ENCODE measurements around the gene PROX1. TPM values are rescaled to one million over a fixed set of nuclear protein-coding genes. Genes with fewer than 3 reads are reported as not detected.

The PROX1 gene
- total and polyA plus RNA-seq, 2 of the 4 experiments (the other 2 are of a cell fraction) = under 0.01 to 0.02 TPM

DNA sequence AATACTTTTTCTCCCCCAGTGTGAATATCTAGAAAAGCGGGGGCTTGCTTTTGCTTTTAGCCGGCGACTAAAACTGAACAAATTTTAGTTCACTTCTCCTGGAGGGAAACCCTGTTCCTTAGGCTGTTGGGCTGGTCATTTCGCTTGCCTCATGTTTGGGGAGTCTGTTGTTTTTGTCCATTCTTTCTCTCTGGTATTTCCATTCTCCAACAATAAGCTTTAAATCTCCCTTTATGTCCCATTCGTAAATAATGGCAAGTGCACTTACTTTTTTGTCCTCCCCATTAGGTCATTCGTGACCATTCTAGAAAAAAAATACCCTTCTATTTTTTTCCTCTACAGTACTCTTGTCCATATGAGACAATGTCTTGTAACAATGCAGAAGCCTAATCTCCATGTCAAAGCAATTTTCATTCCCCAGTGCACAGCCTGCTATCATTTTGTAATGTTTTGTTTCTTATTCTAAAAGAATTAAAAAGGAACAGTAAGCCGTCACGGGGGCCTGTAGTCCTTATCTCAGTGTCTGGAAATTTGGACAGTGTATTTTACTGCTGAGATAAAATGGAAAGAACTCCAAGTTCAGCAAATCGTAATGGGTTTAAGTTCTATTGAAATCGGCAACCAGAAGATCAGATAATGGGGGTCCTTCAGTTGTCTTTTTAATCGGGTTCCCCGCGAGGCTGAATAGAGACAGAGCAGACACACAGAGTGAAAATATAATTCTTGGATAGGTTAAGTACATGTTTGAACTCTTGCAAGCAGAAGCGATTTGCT lies 21.8 kb downstream of the PROX1 start:
- Histone ChIP-seq H3K9ac (ENCODE audit: low read depth, low read length) (no peak overlapping the region), H3K9me1 (ENCODE audit: insufficient read depth, low read length) (no peaks in the 10 kb centered on the region), H3K4me2 (ENCODE audit: low read depth, low read length) (no peak overlapping the region), H3K4me3 (ENCODE audit: insufficient read depth, low read depth, low read length) (no peak overlapping the region), H3K23ac (ENCODE audit: low read depth, low read length) (no peak overlapping the region), H2AK5ac (ENCODE audit: low read depth, low read length) (no peak overlapping the region), H4K91ac (ENCODE audit: insufficient read depth, low read depth, low read length) (no peak overlapping the region), H3K27me3 (ENCODE audit: control insufficient read depth, insufficient read depth, low read length) (no peaks in the 10 kb centered on the region; the same call in 1 of the 2 replicates), H3K36me3 (ENCODE audit: control insufficient read depth, insufficient read depth, low read length) (no peaks in the 10 kb centered on the region), H3K27ac (ENCODE audit: insufficient read depth, low read length) (no peak overlapping the region), H3K56ac (ENCODE audit: extremely low read depth, insufficient read depth, low read length) (no peak overlapping the region), H3K9me3 (ENCODE audit: control insufficient read depth, insufficient read depth, low read length) (no peaks in the 10 kb centered on the region), H3K4me1 (ENCODE audit: control insufficient read depth, insufficient read depth, low read length) (no peaks in the 10 kb centered on the region), H4K8ac (ENCODE audit: low read depth in 2 of 2, low read length in 2 of 2) (no peak overlapping the region), H2BK5ac (ENCODE audit: low read depth, low read length, poor library complexity, severe bottlenecking) (no peak overlapping the region), H4K20me1 (ENCODE audit: insufficient read depth, low read length) (no peaks in the 10 kb centered on the region), H3K79me1 (ENCODE audit: low read depth in 1 of 2, low read length in 2 of 2) (no peaks in the 10 kb centered on the region), H2AFZ (replicated peaks; ENCODE audit: low read length, poor library complexity) (no peak overlapping the region), H2AK9ac (replicated peaks; ENCODE audit: low read depth, low read length, poor library complexity) (no peak overlapping the region), H3K14ac (replicated peaks; ENCODE audit: low read depth, low read length) (no peak overlapping the region), H4K5ac (ENCODE audit: low read depth, low read length) (no peak overlapping the region), H2BK20ac (ENCODE audit: low read depth, low read length) (no peak overlapping the region), H3K4ac (ENCODE audit: low read depth, low read length) (no peak overlapping the region), H2BK120ac (ENCODE audit: low read depth, low read length) (no peak overlapping the region), H3K18ac (ENCODE audit: low read depth, low read length) (no peak overlapping the region), H2BK15ac (ENCODE audit: low read depth, low read length) (no peak overlapping the region)
- WGBS, 2 experiments (ENCODE audit: extremely low coverage in 2 of 2, insufficient read length in 1 of 2) = 69% methylated on average over 2 of the region's 14 CpGs; no CpG with 5 or more reads in 1 of the 2 experiments
- intact Hi-C loops (cut with micrococcal nuclease) = no loop called here
- ChIA-PET CTCF (interaction anchor here (1.5 kb wide), 1 partner anchor 14 kb away, joined by 3 read pairs; no protein-coding TSS in a partner anchor), POLR2A (ENCODE audit: unreplicated experiment) (no interaction called here)
- no peak for ATAC-seq (ENCODE audit: low read depth)
- no TSS peak for BruUV-seq (replicated peaks)
- no peak for DNase-seq
- dilution Hi-C loops (cut with HindIII; ENCODE audit: low sequenced_read_pairs, unreplicated experiment) = no loop called here
- in situ Hi-C loops (cut with MboI; ENCODE audit: low sequenced_read_pairs) = no loop called here
- TF ChIP-seq SMC3 (IDR thresholded peaks at IDR 0.05; ENCODE audit: low read depth, low read length) = no peak
- TF ChIP-seq FOS (IDR thresholded peaks at IDR 0.05; ENCODE audit: low read depth, low read length) = no peak
- TF ChIP-seq, protein P1, sequence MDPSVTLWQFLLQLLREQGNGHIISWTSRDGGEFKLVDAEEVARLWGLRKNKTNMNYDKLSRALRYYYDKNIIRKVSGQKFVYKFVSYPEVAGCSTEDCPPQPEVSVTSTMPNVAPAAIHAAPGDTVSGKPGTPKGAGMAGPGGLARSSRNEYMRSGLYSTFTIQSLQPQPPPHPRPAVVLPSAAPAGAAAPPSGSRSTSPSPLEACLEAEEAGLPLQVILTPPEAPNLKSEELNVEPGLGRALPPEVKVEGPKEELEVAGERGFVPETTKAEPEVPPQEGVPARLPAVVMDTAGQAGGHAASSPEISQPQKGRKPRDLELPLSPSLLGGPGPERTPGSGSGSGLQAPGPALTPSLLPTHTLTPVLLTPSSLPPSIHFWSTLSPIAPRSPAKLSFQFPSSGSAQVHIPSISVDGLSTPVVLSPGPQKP (IDR thresholded peaks at IDR 0.05; ENCODE audit: borderline replicate concordance, low read depth, low read length) = no peak
- TF ChIP-seq RFX5 (IDR thresholded peaks at IDR 0.05; ENCODE audit: low read depth, low read length) = no peak
- no peak for TF ChIP-seq NFE2L2 (IDR thresholded peaks at IDR 0.05; ENCODE audit: low read depth, low read length)
- no peak for TF ChIP-seq RCOR1 (IDR thresholded peaks at IDR 0.05; ENCODE audit: insufficient replicate concordance, low read length)
- TF ChIP-seq, protein P2, sequence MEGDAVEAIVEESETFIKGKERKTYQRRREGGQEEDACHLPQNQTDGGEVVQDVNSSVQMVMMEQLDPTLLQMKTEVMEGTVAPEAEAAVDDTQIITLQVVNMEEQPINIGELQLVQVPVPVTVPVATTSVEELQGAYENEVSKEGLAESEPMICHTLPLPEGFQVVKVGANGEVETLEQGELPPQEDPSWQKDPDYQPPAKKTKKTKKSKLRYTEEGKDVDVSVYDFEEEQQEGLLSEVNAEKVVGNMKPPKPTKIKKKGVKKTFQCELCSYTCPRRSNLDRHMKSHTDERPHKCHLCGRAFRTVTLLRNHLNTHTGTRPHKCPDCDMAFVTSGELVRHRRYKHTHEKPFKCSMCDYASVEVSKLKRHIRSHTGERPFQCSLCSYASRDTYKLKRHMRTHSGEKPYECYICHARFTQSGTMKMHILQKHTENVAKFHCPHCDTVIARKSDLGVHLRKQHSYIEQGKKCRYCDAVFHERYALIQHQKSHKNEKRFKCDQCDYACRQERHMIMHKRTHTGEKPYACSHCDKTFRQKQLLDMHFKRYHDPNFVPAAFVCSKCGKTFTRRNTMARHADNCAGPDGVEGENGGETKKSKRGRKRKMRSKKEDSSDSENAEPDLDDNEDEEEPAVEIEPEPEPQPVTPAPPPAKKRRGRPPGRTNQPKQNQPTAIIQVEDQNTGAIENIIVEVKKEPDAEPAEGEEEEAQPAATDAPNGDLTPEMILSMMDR (conservative IDR thresholded peaks at IDR 0.05; ENCODE audit: low read depth, low read length) = no peak
- no peak for TF ChIP-seq BHLHE40 (IDR thresholded peaks at IDR 0.05; ENCODE audit: low read depth, low read length)
- TF ChIP-seq MAFK (IDR thresholded peaks at IDR 0.05; ENCODE audit: low read depth, low read length) = no peak
- TF ChIP-seq MAZ (IDR thresholded peaks at IDR 0.05; ENCODE audit: borderline replicate concordance, low read depth, low read length) = no peak
- TF ChIP-seq CHD1 (IDR thresholded peaks at IDR 0.05; ENCODE audit: low read depth, low read length) = no peak
- no peak for TF ChIP-seq POLR2A (IDR thresholded peaks at IDR 0.05; ENCODE audit: low read depth, low read length)
- TF ChIP-seq, protein P3, sequence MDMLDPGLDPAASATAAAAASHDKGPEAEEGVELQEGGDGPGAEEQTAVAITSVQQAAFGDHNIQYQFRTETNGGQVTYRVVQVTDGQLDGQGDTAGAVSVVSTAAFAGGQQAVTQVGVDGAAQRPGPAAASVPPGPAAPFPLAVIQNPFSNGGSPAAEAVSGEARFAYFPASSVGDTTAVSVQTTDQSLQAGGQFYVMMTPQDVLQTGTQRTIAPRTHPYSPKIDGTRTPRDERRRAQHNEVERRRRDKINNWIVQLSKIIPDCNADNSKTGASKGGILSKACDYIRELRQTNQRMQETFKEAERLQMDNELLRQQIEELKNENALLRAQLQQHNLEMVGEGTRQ (IDR thresholded peaks at IDR 0.05; ENCODE audit: low read depth, low read length) = no peak
- TF ChIP-seq CEBPB (IDR thresholded peaks at IDR 0.05; ENCODE audit: low read depth, low read length) = no peak

All from IMR-90 (cell line).